Measurements from ENCODE around the gene NT5DC1.

NT5DC1 gene

DNA sequence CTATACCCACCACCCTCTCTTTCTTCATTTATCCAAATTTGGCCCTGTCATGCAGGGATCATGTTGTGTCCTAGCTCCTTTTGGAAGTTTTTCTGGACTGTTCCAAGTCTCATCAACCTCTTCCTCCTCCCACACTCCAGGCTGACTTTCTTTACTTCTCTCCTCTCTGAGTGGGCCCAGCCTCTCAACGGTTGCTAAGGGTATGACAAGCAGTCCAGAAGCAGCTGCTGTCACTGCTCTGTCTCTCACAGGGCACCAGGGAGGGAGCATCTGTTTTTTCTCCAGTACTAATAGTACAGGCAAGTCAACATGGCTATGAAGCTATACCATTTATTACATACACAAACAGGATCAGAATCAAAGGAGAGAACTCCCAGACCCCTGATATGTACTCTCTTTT lies 8.2 kb downstream of the NT5DC1 start:
- no peak overlapping the region for H3K4me2 ChIP-seq (ENCODE audit: insufficient read depth, low read length)
- no peak overlapping the region for H3K9ac ChIP-seq (ENCODE audit: low read depth, low read length)
- no peak overlapping the region for H3K4me3 ChIP-seq (ENCODE audit: low read depth in 1 of 2, low read length in 2 of 2)
- H3K4me1 ChIP-seq (ENCODE audit: insufficient read depth, low read length): no peaks in the 10 kb centered on the region
- H4K20me1 ChIP-seq (ENCODE audit: insufficient read depth, low read length): no peaks in the 10 kb centered on the region
- DNase-seq (no peak), ATAC-seq (ENCODE audit: insufficient read depth, low read depth) (0 out of 3 replicates have a peak, but pooled peaks have one; percentile 29)
- TF ChIP-seq EZH2 (IDR thresholded peaks at IDR 0.05; ENCODE audit: borderline replicate concordance, low read depth, low read length, severe bottlenecking): no peak
- TF ChIP-seq, protein P1, sequence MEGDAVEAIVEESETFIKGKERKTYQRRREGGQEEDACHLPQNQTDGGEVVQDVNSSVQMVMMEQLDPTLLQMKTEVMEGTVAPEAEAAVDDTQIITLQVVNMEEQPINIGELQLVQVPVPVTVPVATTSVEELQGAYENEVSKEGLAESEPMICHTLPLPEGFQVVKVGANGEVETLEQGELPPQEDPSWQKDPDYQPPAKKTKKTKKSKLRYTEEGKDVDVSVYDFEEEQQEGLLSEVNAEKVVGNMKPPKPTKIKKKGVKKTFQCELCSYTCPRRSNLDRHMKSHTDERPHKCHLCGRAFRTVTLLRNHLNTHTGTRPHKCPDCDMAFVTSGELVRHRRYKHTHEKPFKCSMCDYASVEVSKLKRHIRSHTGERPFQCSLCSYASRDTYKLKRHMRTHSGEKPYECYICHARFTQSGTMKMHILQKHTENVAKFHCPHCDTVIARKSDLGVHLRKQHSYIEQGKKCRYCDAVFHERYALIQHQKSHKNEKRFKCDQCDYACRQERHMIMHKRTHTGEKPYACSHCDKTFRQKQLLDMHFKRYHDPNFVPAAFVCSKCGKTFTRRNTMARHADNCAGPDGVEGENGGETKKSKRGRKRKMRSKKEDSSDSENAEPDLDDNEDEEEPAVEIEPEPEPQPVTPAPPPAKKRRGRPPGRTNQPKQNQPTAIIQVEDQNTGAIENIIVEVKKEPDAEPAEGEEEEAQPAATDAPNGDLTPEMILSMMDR (IDR thresholded peaks at IDR 0.05; ENCODE audit: borderline replicate concordance, extremely low read depth, low read length, poor library complexity, severe bottlenecking): no peak
- H2AFZ ChIP-seq (ENCODE audit: low read depth, low read length): no peak overlapping the region
- no peaks in the 10 kb centered on the region for H3K27me3 ChIP-seq (ENCODE audit: insufficient read depth, low read length, poor library complexity)
- H3K9me3 ChIP-seq (ENCODE audit: insufficient read depth, low read length, severe bottlenecking): no peaks in the 10 kb centered on the region
- H3K79me2 ChIP-seq (ENCODE audit: insufficient read depth, low read length): no peaks in the 10 kb centered on the region
- H3K36me3 ChIP-seq (ENCODE audit: insufficient read depth, low read length): no peaks in the 10 kb centered on the region; the same call in 1 of the 2 replicates
- H3K27ac ChIP-seq (ENCODE audit: low read length): no peak overlapping the region

DNA sequence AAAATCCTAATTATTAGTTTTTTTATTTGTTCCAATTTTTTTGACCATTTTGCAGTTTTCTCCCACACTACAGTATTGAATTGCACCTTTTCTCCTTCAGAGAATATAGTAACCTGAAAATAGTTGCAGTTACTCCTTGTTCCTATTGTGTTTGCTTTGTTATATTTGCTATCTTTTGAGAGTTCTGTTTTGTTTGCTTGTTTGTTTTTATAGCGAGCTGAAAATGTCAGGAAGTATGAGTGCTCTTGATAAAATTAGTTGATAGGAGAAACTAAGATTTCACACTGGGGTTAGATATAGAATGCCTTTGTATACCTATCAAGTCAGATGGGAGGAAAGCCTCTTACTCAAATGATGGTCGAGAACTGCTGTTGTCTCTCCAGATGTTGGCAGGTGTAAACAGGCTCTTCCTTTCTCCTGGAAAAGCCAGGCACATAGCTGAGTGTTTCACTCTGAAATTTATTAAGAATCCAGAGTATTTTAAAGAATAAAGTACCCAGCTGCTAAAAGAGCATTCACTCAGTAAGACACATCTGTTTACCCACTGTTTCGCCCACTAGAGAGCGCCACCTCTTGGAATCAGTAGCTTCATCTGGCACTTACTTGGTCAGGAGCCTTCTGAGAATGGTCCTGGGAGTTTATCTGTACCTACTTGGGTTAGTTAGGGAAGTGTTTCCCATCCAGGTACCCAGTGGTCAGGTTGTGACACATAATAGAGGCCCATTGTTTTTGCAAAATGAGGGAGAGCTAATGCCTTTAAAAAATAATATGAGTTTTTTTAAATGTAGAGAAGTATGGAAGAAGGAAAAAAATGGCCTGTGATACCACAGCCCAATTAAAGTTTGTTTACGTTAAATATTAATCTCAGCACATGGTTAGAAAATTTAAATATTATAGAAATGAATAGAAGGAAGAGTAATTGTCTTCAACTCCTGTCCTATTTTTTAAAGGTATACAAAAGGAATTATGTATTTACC lies 11.2 kb downstream of the NT5DC1 start:
- no peak overlapping the region for H3K4me2 ChIP-seq (ENCODE audit: insufficient read depth, low read length)
- no peaks in the 10 kb centered on the region for H3K27me3 ChIP-seq (ENCODE audit: insufficient read depth, low read length, poor library complexity)
- H3K4me1 ChIP-seq (ENCODE audit: insufficient read depth, low read length): no peaks in the 10 kb centered on the region
- no peaks in the 10 kb centered on the region for H4K20me1 ChIP-seq (ENCODE audit: insufficient read depth, low read length)
- H3K27ac ChIP-seq (ENCODE audit: low read length): no peak overlapping the region
- DNase-seq: peak; percentile 23
- TF ChIP-seq, protein P1 (IDR thresholded peaks at IDR 0.05; ENCODE audit: borderline replicate concordance, extremely low read depth, low read length, poor library complexity, severe bottlenecking): peak; percentile 58
- TF ChIP-seq EZH2 (IDR thresholded peaks at IDR 0.05; ENCODE audit: borderline replicate concordance, low read depth, low read length, severe bottlenecking): no peak
- no peaks in the 10 kb centered on the region for H3K79me2 ChIP-seq (ENCODE audit: insufficient read depth, low read length)
- no peak overlapping the region for H2AFZ ChIP-seq (ENCODE audit: low read depth, low read length)
- no peak overlapping the region for H3K9ac ChIP-seq (ENCODE audit: low read depth, low read length)
- peak; percentile 71; the same call in 2 of the 3 replicates for ATAC-seq (ENCODE audit: insufficient read depth, low read depth)
- no peaks in the 10 kb centered on the region; the same call in 1 of the 2 replicates for H3K36me3 ChIP-seq (ENCODE audit: insufficient read depth, low read length)
- no peak overlapping the region for H3K4me3 ChIP-seq (ENCODE audit: low read depth in 1 of 2, low read length in 2 of 2)
- H3K9me3 ChIP-seq (ENCODE audit: insufficient read depth, low read length, severe bottlenecking): no peaks in the 10 kb centered on the region

DNA sequence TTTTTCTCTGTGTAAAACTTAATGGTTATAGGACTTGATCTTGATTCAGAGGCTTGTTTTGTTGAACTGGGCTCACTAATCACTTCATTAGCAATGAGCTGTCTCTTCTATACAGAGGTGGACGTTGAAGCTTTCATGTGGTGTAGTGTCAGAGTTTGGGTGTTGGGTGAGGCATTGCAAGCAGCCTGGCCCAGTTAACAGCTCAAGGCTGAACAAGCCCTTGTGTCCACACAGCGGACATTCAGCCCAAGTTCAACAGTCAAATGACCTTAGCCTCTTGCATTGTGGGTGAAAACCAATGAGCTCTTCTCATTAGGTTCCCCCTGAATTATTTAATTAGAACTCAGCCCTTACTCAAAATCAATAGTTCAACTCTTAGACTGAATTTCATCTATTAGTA lies 12.7 kb downstream of the NT5DC1 start:
- H3K4me1 ChIP-seq (ENCODE audit: insufficient read depth, low read length): no peaks in the 10 kb centered on the region
- H3K27ac ChIP-seq (ENCODE audit: low read length): no peak overlapping the region
- DNase-seq (no peak), ATAC-seq (ENCODE audit: insufficient read depth, low read depth) (no peak)
- H4K20me1 ChIP-seq (ENCODE audit: insufficient read depth, low read length): no peaks in the 10 kb centered on the region
- no peaks in the 10 kb centered on the region; the same call in 1 of the 2 replicates for H3K36me3 ChIP-seq (ENCODE audit: insufficient read depth, low read length)
- H3K4me2 ChIP-seq (ENCODE audit: insufficient read depth, low read length): no peak overlapping the region
- no peak for TF ChIP-seq EZH2 (IDR thresholded peaks at IDR 0.05; ENCODE audit: borderline replicate concordance, low read depth, low read length, severe bottlenecking)
- TF ChIP-seq, protein P1 (IDR thresholded peaks at IDR 0.05; ENCODE audit: borderline replicate concordance, extremely low read depth, low read length, poor library complexity, severe bottlenecking): no peak
- no peak overlapping the region for H3K4me3 ChIP-seq (ENCODE audit: low read depth in 1 of 2, low read length in 2 of 2)
- no peak overlapping the region for H3K9ac ChIP-seq (ENCODE audit: low read depth, low read length)
- no peaks in the 10 kb centered on the region for H3K27me3 ChIP-seq (ENCODE audit: insufficient read depth, low read length, poor library complexity)
- no peak overlapping the region for H2AFZ ChIP-seq (ENCODE audit: low read depth, low read length)
- no peaks in the 10 kb centered on the region for H3K79me2 ChIP-seq (ENCODE audit: insufficient read depth, low read length)
- no peaks in the 10 kb centered on the region for H3K9me3 ChIP-seq (ENCODE audit: insufficient read depth, low read length, severe bottlenecking)
